Measurements from ENCODE around the gene TRPM2. TPM values are rescaled to one million over a fixed set of nuclear protein-coding genes. Genes with fewer than 3 reads are reported as not detected.
"Not testable (repeated sequence)": the region's sequence is repeated elsewhere in the genome, so short reads cannot be mapped to it uniquely, and the experiment has no call there.

The TRPM2 gene
- total RNA-seq, 1 donor from 2014 or later, result 3.9 TPM

- POLR2A ChIA-PET, result interaction anchor here (0.9 to 3.2 kb wide), 7 partner anchors 9 to 455 kb away, joined by 3 to 19 read pairs (median 4); partner anchors contain the start of genes LRRC3, TRAPPC10 and TRPM2
- peak overlapping the region; percentile 85 for H3K27ac Mint-ChIP-seq
Measured at GRCh38 chr21:44337941-44338895, 15.2 kb upstream of the TRPM2 start.

GRCh38 chr21:44338971-44339910, 14.2 kb upstream of the TRPM2 start, which contains the start of gene CFAP410:
CFAP410 (minus strand) TSS chr21:44339390; CDS start chr21:44339194, 196 bp downstream.
- ChIA-PET CTCF (interaction anchor here (1.2 kb wide), 1 partner anchor 52 kb away, joined by 3 read pairs; no protein-coding TSS in a partner anchor), POLR2A (interaction anchor here (0.5 to 3.2 kb wide), 11 partner anchors 10 to 1148 kb away, joined by 3 to 19 read pairs (median 4); partner anchors contain the start of genes LRRC3, TRAPPC10 and TRPM2)
- ATAC-seq (ENCODE audit: low read depth) (peak; percentile 86), DNase-seq (peak; percentile 97)
- intact Hi-C loops (cut with micrococcal nuclease), result loop anchor here (1.0 to 10.0 kb wide), 11 partner anchors 16 to 586 kb away; partner anchors contain the start of genes ITGB2, LRRC3, PFKL and TRAPPC10
- no peak for TF ChIP-seq CTCF (IDR thresholded peaks at IDR 0.05)
- no peaks in the 10 kb centered on the region for H3K9me3 Mint-ChIP-seq
- peak within 1 kb of the TSS; percentile 89 for H3K4me3 Mint-ChIP-seq
- H3K4me1 Mint-ChIP-seq, result peaks cover 24% of the 10 kb centered on the region
- peaks cover 26% of the 10 kb centered on the region for H3K36me3 Mint-ChIP-seq (ENCODE audit: low read depth)
- no peaks in the 10 kb centered on the region for H3K27me3 Mint-ChIP-seq
- peak within 1 kb of the TSS; percentile 93 for H3K27ac Mint-ChIP-seq

More at GRCh38 chr21:44337941-44338895, 15.2 kb upstream of the TRPM2 start:
- H3K36me3 Mint-ChIP-seq (ENCODE audit: low read depth), result peaks cover 26% of the 10 kb centered on the region
- no peaks in the 10 kb centered on the region for H3K9me3 Mint-ChIP-seq
- DNase-seq (peak; percentile 41), ATAC-seq (ENCODE audit: low read depth) (peak; percentile 4)
- TF ChIP-seq CTCF (IDR thresholded peaks at IDR 0.05), result no peak
- no peaks in the 10 kb centered on the region for H3K27me3 Mint-ChIP-seq
- peak overlapping the region; percentile 66 for H3K4me3 Mint-ChIP-seq
- CTCF ChIA-PET, result interaction anchor here (1.0 to 1.2 kb wide), 2 partner anchors 40 to 53 kb away, joined by 3 read pairs; no protein-coding TSS in a partner anchor
- H3K4me1 Mint-ChIP-seq, result peaks cover 24% of the 10 kb centered on the region
- intact Hi-C loops (cut with micrococcal nuclease), result loop anchor here (2.0 to 10.0 kb wide), 4 partner anchors 454 to 587 kb away; partner anchors contain the start of gene ITGB2

- H3K9me3 Mint-ChIP-seq; H3K36me3 Mint-ChIP-seq (ENCODE audit: low read depth); H3K27ac Mint-ChIP-seq; intact Hi-C loops (cut with micrococcal nuclease); H3K4me3 Mint-ChIP-seq; CTCF ChIA-PET; DNase-seq; ATAC-seq (ENCODE audit: low read depth); POLR2A ChIA-PET: not testable (repeated sequence)
- Mint-ChIP-seq H3K4me1 (peaks cover 24% of the 10 kb centered on the region), H3K27me3 (peaks cover 13% of the 10 kb centered on the region)
Measured at GRCh38 chr21:44341726-44342458, 11.5 kb upstream of the TRPM2 start.

- peaks cover 18% of the 10 kb centered on the region for H3K4me1 Mint-ChIP-seq
- ATAC-seq (ENCODE audit: low read depth); H3K9me3 Mint-ChIP-seq; H3K4me3 Mint-ChIP-seq; DNase-seq; H3K36me3 Mint-ChIP-seq (ENCODE audit: low read depth); POLR2A ChIA-PET; intact Hi-C loops (cut with micrococcal nuclease); CTCF ChIA-PET: not testable (repeated sequence)
- H3K27me3 Mint-ChIP-seq, result peaks cover 18% of the 10 kb centered on the region
- peak overlapping the region; percentile 20 for H3K27ac Mint-ChIP-seq
Measured at GRCh38 chr21:44342981-44343380, 10.4 kb upstream of the TRPM2 start.

GRCh38 chr21:44344541-44345183, 8.8 kb upstream of the TRPM2 start:
- H3K4me3 Mint-ChIP-seq, result no peak overlapping the region
- peaks cover 27% of the 10 kb centered on the region for H3K27me3 Mint-ChIP-seq
- intact Hi-C loops (cut with micrococcal nuclease), result no loop called here
- no peak overlapping the region for H3K27ac Mint-ChIP-seq
- H3K36me3 Mint-ChIP-seq (ENCODE audit: low read depth), result no peaks in the 10 kb centered on the region
- DNase-seq, result no peak
- no peak for TF ChIP-seq CTCF (IDR thresholded peaks at IDR 0.05)
- CTCF ChIA-PET, result no interaction called here
- ATAC-seq (ENCODE audit: low read depth), result no peak
- no peaks in the 10 kb centered on the region for H3K9me3 Mint-ChIP-seq
- POLR2A ChIA-PET, result no interaction called here
- peaks cover 10% of the 10 kb centered on the region for H3K4me1 Mint-ChIP-seq

All from activated B cell treated with CpG ODN at 0.5 μM for 24 hours (primary cell).